Mucosa of stomach (tissue), 1 donor: ENCODE results near the gene RPRML.

ENCODE experiments used
- H3K27me3 ChIP-seq: one replicate; pipeline ENCODE4 v1.7.0; 2013; ENCODE audit warnings: mild to moderate bottlenecking, low read length; ENCODE audit not compliant: control insufficient read depth, insufficient read depth
- H3K36me3 ChIP-seq: one replicate; pipeline ENCODE4 v1.7.0; 2013; ENCODE audit warnings: low read length; ENCODE audit not compliant: control insufficient read depth, insufficient read depth
- H3K4me1 ChIP-seq: one replicate; pipeline ENCODE4 v1.7.0; 2013; ENCODE audit warnings: mild to moderate bottlenecking, low read length; ENCODE audit not compliant: control insufficient read depth, insufficient read depth
- H3K4me3 ChIP-seq: one replicate; pipeline ENCODE4 v1.7.0; 2013; ENCODE audit warnings: low read length
- H3K9ac ChIP-seq: one replicate; pipeline ENCODE4 v1.7.0; 2013; ENCODE audit warnings: mild to moderate bottlenecking, low read length, moderate library complexity
- H3K9me3 ChIP-seq: one replicate; pipeline ENCODE4 v1.7.0; 2013; ENCODE audit warnings: mild to moderate bottlenecking, low read length, moderate library complexity; ENCODE audit not compliant: control insufficient read depth
- donor health status: Pancreatic carcinoma.

The RPRML gene

GRCh38 chr17:46950997-46951621 lies 27.9 kb downstream of the RPRML start:
- no peaks in the 10 kb centered on the region for H3K4me1 ChIP-seq
- no peaks in the 10 kb centered on the region for H3K9me3 ChIP-seq
- H3K27me3 ChIP-seq: peaks cover 7% of the 10 kb centered on the region
- H3K4me3 ChIP-seq: no peak overlapping the region
- no peaks in the 10 kb centered on the region for H3K36me3 ChIP-seq
- H3K9ac ChIP-seq: no peak overlapping the region

GRCh38 chr17:46950342-46950996 lies 28.6 kb downstream of the RPRML start:
- Histone ChIP-seq H3K4me3 (no peak overlapping the region), H3K9me3 (no peaks in the 10 kb centered on the region), H3K27me3 (peaks cover 7% of the 10 kb centered on the region), H3K9ac (no peak overlapping the region), H3K36me3 (no peaks in the 10 kb centered on the region), H3K4me1 (no peaks in the 10 kb centered on the region)

- Histone ChIP-seq H3K36me3 (no peaks in the 10 kb centered on the region), H3K4me3 (no peak overlapping the region), H3K9ac (no peak overlapping the region), H3K27me3 (peaks cover 7% of the 10 kb centered on the region), H3K4me1 (no peaks in the 10 kb centered on the region), H3K9me3 (no peaks in the 10 kb centered on the region)
Observed at GRCh38 chr17:46949291-46950174, 29.5 kb downstream of the RPRML start.

- H3K9ac ChIP-seq: no peak overlapping the region
- no peaks in the 10 kb centered on the region for H3K36me3 ChIP-seq
- H3K9me3 ChIP-seq: no peaks in the 10 kb centered on the region
- H3K4me1 ChIP-seq: peaks cover 4% of the 10 kb centered on the region
- peaks cover 7% of the 10 kb centered on the region for H3K27me3 ChIP-seq
- no peak overlapping the region for H3K4me3 ChIP-seq
Observed at GRCh38 chr17:46948544-46948943, 30.5 kb downstream of the RPRML start.

DNA sequence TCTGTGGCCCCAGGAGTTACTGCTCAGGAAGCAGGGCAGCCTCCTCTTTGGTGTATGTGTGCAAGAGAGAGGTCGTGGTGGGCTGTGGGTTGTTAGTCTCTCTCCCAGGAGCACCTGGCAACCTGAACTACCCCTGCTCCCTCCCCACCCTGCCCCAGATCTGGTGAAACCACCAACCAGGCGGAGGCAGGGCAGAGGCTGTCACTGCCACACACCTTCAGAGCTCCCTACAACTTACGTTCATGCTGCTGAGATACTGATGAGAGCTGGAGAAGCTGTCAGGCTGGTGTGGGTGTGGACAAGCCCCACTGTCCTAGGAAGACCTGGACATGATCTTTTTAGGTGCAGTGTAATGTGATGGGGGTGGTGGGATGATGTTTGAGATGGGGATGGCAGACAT lies 31.8 kb downstream of the RPRML start:
- H3K4me3 ChIP-seq: no peak overlapping the region
- H3K9me3 ChIP-seq: no peaks in the 10 kb centered on the region
- no peaks in the 10 kb centered on the region for H3K36me3 ChIP-seq
- H3K4me1 ChIP-seq: peaks cover 9% of the 10 kb centered on the region
- peaks cover 4% of the 10 kb centered on the region for H3K27me3 ChIP-seq
- no peak overlapping the region for H3K9ac ChIP-seq

GRCh38 chr17:46944931-46945330 lies 34.1 kb downstream of the RPRML start:
- H3K27me3 ChIP-seq: no peaks in the 10 kb centered on the region
- H3K36me3 ChIP-seq: peaks cover 6% of the 10 kb centered on the region
- H3K4me3 ChIP-seq: no peak overlapping the region
- peaks cover 9% of the 10 kb centered on the region for H3K4me1 ChIP-seq
- no peaks in the 10 kb centered on the region for H3K9me3 ChIP-seq
- H3K9ac ChIP-seq: no peak overlapping the region

DNA sequence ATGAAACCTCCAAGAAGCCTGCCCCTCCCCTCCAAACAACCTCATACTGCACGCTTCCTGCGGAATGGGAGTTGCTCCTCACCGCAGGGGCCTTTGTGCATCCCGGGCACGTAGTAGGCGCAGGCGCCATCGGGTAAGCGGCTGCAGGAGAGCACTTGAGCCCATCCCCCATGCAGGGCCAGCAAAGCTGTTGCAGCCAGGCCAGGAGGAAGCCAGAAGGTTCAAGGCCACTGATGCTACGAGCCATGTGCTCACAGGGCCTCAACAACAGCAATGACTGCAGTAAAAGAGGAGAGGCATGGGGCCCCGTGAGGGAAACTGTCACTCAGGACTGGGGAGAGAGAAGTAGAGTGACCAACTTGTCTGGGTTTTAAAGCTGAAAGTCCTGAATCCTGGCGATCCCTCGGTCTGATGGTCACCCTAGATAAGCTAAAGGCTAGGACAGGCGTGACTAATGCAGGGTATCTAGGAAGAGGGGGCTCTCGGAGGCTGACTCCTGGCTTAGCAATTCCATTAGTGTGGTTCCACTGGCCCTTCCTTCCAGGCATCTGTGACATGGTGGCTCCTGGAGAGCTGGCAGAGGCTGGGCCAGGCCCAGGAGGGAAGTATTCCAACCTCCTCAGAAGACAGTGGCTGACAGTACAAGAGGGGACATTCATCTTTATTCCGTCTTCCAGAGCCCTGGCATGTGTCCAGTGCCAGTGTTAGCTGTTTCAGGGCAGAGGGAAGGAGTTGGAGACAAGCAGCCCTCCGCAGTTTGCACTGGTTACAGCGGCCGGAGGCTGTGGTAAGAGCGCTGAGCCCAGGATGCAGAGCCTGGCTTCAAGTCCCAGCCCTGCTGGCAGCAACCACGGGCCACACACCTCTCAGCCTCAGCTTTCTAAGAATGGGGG lies 35.3 kb downstream of the RPRML start:
- H3K4me1 ChIP-seq: peaks cover 9% of the 10 kb centered on the region
- H3K9ac ChIP-seq: no peak overlapping the region
- H3K4me3 ChIP-seq: no peak overlapping the region
- no peaks in the 10 kb centered on the region for H3K27me3 ChIP-seq
- H3K36me3 ChIP-seq: peaks cover 12% of the 10 kb centered on the region
- H3K9me3 ChIP-seq: no peaks in the 10 kb centered on the region

DNA sequence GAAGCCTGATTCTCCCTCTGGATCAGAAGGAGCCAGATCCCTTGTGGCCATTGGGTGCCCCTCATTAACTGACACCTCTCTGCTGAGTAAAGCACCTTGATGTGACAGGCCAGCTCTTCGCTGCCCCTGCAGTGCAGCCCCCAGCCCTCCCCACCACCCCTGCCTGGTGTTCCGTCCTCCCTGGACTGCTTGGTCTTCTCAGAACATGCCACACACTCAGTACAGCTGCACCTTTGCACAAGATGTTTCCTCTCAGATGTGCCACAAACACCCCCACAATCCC lies 35.9 kb downstream of the RPRML start:
- H3K4me1 ChIP-seq: peaks cover 9% of the 10 kb centered on the region
- H3K27me3 ChIP-seq: no peaks in the 10 kb centered on the region
- no peak overlapping the region for H3K9ac ChIP-seq
- H3K4me3 ChIP-seq: no peak overlapping the region
- no peaks in the 10 kb centered on the region for H3K9me3 ChIP-seq
- peaks cover 12% of the 10 kb centered on the region for H3K36me3 ChIP-seq

- Histone ChIP-seq H3K9ac (no peak overlapping the region), H3K4me3 (no peak overlapping the region), H3K4me1 (peaks cover 9% of the 10 kb centered on the region), H3K36me3 (peaks cover 12% of the 10 kb centered on the region), H3K9me3 (no peaks in the 10 kb centered on the region), H3K27me3 (no peaks in the 10 kb centered on the region)
Observed at GRCh38 chr17:46942441-46943217, 36.4 kb downstream of the RPRML start.

- no peaks in the 10 kb centered on the region for H3K9me3 ChIP-seq
- H3K27me3 ChIP-seq: no peaks in the 10 kb centered on the region
- H3K4me3 ChIP-seq: no peak overlapping the region
- H3K36me3 ChIP-seq: peaks cover 18% of the 10 kb centered on the region
- H3K4me1 ChIP-seq: peaks cover 16% of the 10 kb centered on the region
- H3K9ac ChIP-seq: no peak overlapping the region
Observed at GRCh38 chr17:46940692-46941404, 38.2 kb downstream of the RPRML start.
